Left ventricle myocardium inferior (tissue), 1 donor: ENCODE data around the gene NCAM2. TPM values are rescaled to one million over a fixed set of nuclear protein-coding genes. Genes with fewer than 3 reads are reported as not detected.

Experiments used
- DNase-seq: peaks from one replicate; pipeline ENCODE4 v3.0.0-alpha.2; 2020
- H3K27ac ChIP-seq: fragments of 200-600 bp; replicated peaks from 2 replicates; pipeline ENCODE4 v1.8.0; 2021
- H3K27me3 ChIP-seq: fragments of 200-600 bp; 2 replicates; pipeline ENCODE4 v1.8.0; 2021; ENCODE audit warnings: low read depth
- H3K36me3 ChIP-seq: fragments of 200-600 bp; 2 replicates; pipeline ENCODE4 v1.8.0; 2021
- H3K4me1 ChIP-seq: fragments of 200-600 bp; 2 replicates; pipeline ENCODE4 v1.8.0; 2021
- H3K4me3 ChIP-seq: fragments of 200-600 bp; 2 replicates; pipeline ENCODE4 v1.8.0; 2021; ENCODE audit warnings: mild to moderate bottlenecking, moderate library complexity
- H3K9me3 ChIP-seq: fragments of 200-600 bp; replicated peaks from 2 replicates; pipeline ENCODE4 v1.8.0; 2021
- CTCF ChIP-seq: fragments of 200-600 bp; IDR thresholded peaks from 2 replicates; pipeline ENCODE4 v1.8.0; 2021; ENCODE audit warnings: antibody characterized with exemption, mild to moderate bottlenecking, borderline replicate concordance
- intact Hi-C: fragments of 100-400 bp; cut with micrococcal nuclease; formaldehyde crosslinking; loops from one replicate; pipeline ENCODE4 v1.11.0; 2022
- total RNA-seq: library from RNA; stranded (reverse); fragmentation: NEBNext Ultra II Directional; extraction: Animal tissue kit (Norgen Biotek cat#: 25700); gene quantifications from one replicate; pipeline ENCODE4 v1.2.1, GENCODE V29; 2021
- donor health status: DM: no; HTN: yes; CAD: no; lungs with severe emphysema.

The NCAM2 gene
- total RNA-seq, 1 donor from 2014 or later, result 4.4 TPM

- H3K4me3 ChIP-seq, result no peak overlapping the region
- no peak for DNase-seq
- H3K27me3 ChIP-seq, result no peaks in the 10 kb centered on the region
- no peak overlapping the region for H3K27ac ChIP-seq
- H3K36me3 ChIP-seq, result no peaks in the 10 kb centered on the region
- no peaks in the 10 kb centered on the region for H3K4me1 ChIP-seq
- no peak for TF ChIP-seq CTCF
- no peaks in the 10 kb centered on the region for H3K9me3 ChIP-seq
- intact Hi-C loops, result no loop called here
Observed at GRCh38 chr21:21114461-21114860, 116.3 kb downstream of the NCAM2 start.

- H3K4me1 ChIP-seq, result no peaks in the 10 kb centered on the region
- no peaks in the 10 kb centered on the region for H3K27me3 ChIP-seq
- no peak overlapping the region for H3K4me3 ChIP-seq
- intact Hi-C loops, result no loop called here
- H3K36me3 ChIP-seq, result no peaks in the 10 kb centered on the region
- no peaks in the 10 kb centered on the region for H3K9me3 ChIP-seq
- DNase-seq, result no peak
- H3K27ac ChIP-seq, result no peak overlapping the region
- no peak for TF ChIP-seq CTCF
Observed at GRCh38 chr21:21119091-21119490, 120.9 kb downstream of the NCAM2 start.

- Histone ChIP-seq H3K27me3 (no peaks in the 10 kb centered on the region), H3K9me3 (no peaks in the 10 kb centered on the region), H3K4me1 (no peaks in the 10 kb centered on the region), H3K4me3 (no peak overlapping the region), H3K36me3 (no peaks in the 10 kb centered on the region), H3K27ac (no peak overlapping the region)
- DNase-seq, result no peak
- intact Hi-C loops, result no loop called here
- no peak for TF ChIP-seq CTCF
Observed at GRCh38 chr21:21122680-21123079, 124.5 kb downstream of the NCAM2 start.

- intact Hi-C loops, result no loop called here
Observed at GRCh38 chr21:21132390-21132789, 134.2 kb downstream of the NCAM2 start.

GRCh38 chr21:21137986-21138385, 139.8 kb downstream of the NCAM2 start:
- intact Hi-C loops, result no loop called here

More at GRCh38 chr21:21132390-21132789, 134.2 kb downstream of the NCAM2 start:
- TF ChIP-seq CTCF, result no peak
- H3K27ac ChIP-seq, result no peak overlapping the region
- no peak for DNase-seq
- H3K36me3 ChIP-seq, result no peaks in the 10 kb centered on the region
- H3K9me3 ChIP-seq, result no peaks in the 10 kb centered on the region
- no peaks in the 10 kb centered on the region for H3K27me3 ChIP-seq
- H3K4me1 ChIP-seq, result no peaks in the 10 kb centered on the region
- no peak overlapping the region for H3K4me3 ChIP-seq

More at GRCh38 chr21:21137986-21138385, 139.8 kb downstream of the NCAM2 start:
- Histone ChIP-seq H3K4me3 (no peak overlapping the region), H3K27ac (no peak overlapping the region), H3K36me3 (no peaks in the 10 kb centered on the region), H3K27me3 (no peaks in the 10 kb centered on the region), H3K9me3 (peaks cover 8% of the 10 kb centered on the region), H3K4me1 (no peaks in the 10 kb centered on the region)
- TF ChIP-seq CTCF, result no peak
- DNase-seq, result no peak
